ENCODE data around the gene POP5.
"Not testable (repeated sequence)": the region's sequence is repeated elsewhere in the genome, so short reads cannot be mapped to it uniquely, and the experiment has no call there.

The POP5 gene

GRCh38 chr12:120536064-120536791 is 45.0 kb downstream of the POP5 start:
- TF ChIP-seq, protein P1, sequence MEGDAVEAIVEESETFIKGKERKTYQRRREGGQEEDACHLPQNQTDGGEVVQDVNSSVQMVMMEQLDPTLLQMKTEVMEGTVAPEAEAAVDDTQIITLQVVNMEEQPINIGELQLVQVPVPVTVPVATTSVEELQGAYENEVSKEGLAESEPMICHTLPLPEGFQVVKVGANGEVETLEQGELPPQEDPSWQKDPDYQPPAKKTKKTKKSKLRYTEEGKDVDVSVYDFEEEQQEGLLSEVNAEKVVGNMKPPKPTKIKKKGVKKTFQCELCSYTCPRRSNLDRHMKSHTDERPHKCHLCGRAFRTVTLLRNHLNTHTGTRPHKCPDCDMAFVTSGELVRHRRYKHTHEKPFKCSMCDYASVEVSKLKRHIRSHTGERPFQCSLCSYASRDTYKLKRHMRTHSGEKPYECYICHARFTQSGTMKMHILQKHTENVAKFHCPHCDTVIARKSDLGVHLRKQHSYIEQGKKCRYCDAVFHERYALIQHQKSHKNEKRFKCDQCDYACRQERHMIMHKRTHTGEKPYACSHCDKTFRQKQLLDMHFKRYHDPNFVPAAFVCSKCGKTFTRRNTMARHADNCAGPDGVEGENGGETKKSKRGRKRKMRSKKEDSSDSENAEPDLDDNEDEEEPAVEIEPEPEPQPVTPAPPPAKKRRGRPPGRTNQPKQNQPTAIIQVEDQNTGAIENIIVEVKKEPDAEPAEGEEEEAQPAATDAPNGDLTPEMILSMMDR (IDR thresholded peaks at IDR 0.05; ENCODE audit: low read depth, low read length, missing control alignments) = no peak
- DNase-seq (ENCODE audit: low read depth) = no peak
- H3K4me3 ChIP-seq (ENCODE audit: low read depth, low read length) = peak overlapping the region; percentile 88

DNA sequence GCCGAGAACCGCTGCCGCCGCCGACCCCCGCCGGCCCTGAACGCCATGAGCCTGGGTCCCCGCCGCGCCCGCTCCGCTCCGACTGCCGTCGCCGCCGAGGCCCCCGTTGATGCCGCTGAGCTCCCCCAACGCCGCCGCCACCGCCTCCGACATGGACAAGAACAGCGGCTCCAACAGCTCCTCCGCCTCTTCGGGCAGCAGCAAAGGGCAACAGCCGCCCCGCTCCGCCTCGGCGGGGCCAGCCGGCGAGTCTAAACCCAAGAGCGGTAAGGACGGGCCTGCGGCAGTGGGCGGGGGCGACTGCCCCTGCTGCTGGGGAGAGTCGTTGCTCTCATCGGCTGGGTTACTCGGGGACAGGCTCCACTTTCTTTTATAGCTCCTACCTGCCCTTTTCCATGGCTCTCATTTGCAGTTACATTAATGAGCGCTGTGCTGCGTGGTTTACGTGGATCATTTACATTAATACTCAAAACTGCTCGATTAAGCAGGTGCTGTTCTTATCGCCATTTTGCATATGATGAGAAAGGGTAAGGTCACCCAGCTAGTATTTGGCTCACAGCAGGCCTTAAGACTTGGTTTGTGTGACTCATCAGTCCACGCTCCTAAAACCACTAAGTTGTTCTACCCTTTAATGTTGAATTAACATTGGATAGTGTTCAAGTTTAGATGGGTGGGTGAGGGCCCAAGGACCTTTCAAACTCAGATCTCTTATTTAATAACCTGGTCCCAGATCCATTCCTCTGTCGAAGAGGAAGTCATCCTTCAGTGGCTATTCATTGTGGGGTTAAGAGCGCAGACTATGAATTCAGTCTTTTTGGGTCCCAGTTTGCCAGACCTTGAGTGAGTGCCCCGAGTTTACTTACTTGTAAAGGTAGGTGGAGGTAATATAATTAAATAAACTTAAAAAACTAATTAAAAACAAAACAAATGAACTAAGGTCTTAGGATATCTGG is 46.2 kb downstream of the POP5 start:
- peak overlapping the region; percentile 88 for H3K4me3 ChIP-seq (ENCODE audit: low read depth, low read length)
- TF ChIP-seq, protein P1 (IDR thresholded peaks at IDR 0.05; ENCODE audit: low read depth, low read length, missing control alignments) = no peak
- no peak for DNase-seq (ENCODE audit: low read depth)

- TF ChIP-seq, protein P1 (IDR thresholded peaks at IDR 0.05; ENCODE audit: low read depth, low read length, missing control alignments) = no peak
- peak within 1 kb of the TSS; percentile 88 for H3K4me3 ChIP-seq (ENCODE audit: low read depth, low read length)
Measured at GRCh38 chr12:120534203-120534702, 46.9 kb downstream of the POP5 start, which contains the start of gene RNF10. TSS of gene RNF10 (plus strand) at chr12:120534356. CDS start at chr12:120534812, 456 bp downstream.

GRCh38 chr12:120532701-120533238 is 48.4 kb downstream of the POP5 start:
- no peak overlapping the region for H3K4me3 ChIP-seq (ENCODE audit: low read depth, low read length)
- no peak for DNase-seq (ENCODE audit: low read depth)
- TF ChIP-seq, protein P1 (IDR thresholded peaks at IDR 0.05; ENCODE audit: low read depth, low read length, missing control alignments) = no peak

More at GRCh38 chr12:120534203-120534702, 46.9 kb downstream of the POP5 start, which contains the start of gene RNF10:
- DNase-seq (ENCODE audit: low read depth) = peak; percentile 83

GRCh38 chr12:120530418-120530761 is 50.8 kb downstream of the POP5 start:
- not testable (repeated sequence) for H3K4me3 ChIP-seq (ENCODE audit: low read depth, low read length); DNase-seq (ENCODE audit: low read depth)

DNA sequence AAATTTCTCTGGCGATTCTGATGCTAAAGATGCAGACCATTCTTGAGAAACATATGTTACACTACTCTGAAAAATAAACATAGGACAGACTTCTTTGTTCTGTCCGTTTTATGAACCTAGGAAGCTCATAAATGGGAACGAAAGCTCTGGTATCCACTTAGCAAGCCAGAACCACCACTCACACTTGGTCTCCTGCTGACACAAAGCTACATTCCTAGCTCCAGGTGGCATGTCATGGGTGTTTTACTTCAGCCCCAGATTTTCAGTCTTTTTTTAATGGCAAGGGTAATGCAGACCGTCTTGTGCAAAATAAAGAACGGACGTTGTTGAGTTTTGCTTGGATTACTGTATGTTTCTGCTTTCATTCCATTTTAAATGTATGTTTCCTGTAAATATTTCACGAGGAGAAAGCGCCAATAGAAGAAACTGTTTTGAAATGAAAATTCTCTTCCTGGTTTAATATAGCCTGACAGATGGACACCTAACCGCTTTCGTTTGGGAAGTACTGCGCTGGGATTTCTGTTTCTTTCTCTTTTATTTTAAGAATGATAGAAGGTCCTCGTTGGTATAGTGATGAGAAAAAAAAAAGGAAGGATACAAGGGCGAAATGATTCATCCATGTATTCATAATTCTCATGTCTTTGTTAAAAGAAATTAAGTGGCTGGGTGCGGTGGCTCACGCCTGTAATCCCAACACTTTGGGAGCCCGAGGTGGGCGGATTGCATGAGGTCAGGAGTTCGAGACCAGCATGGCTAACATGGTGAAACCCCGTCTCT is 51.4 kb downstream of the POP5 start:
- DNase-seq (ENCODE audit: low read depth) = no peak
- TF ChIP-seq, protein P1 (IDR thresholded peaks at IDR 0.05; ENCODE audit: low read depth, low read length, missing control alignments) = no peak
- H3K4me3 ChIP-seq (ENCODE audit: low read depth, low read length) = peak overlapping the region; percentile 98; the same call in 1 of the 2 replicates
